Smooth muscle cell (in vitro differentiated cells): ENCODE data around the gene ZNF431. TPM values are rescaled to one million over a fixed set of nuclear protein-coding genes. Genes with fewer than 3 reads are reported as not detected.

Experiments used
- DNase-seq: peaks from one replicate; lab custom pipeline; 2025; ENCODE audit not compliant: unreplicated experiment; lab: John Stamatoyannopoulos, UW
- H2AFZ ChIP-seq: fragments of 200-600 bp; sonication (generic); 2 replicates; pipeline ENCODE4 v1.6.0; 2016; ENCODE audit warnings: antibody characterized with exemption, low read depth, mild to moderate bottlenecking
- H3F3A ChIP-seq: fragments of 200-600 bp; sonication (generic); 2 replicates; pipeline ENCODE4 v1.6.0; 2017; ENCODE audit warnings: antibody characterized with exemption, low read depth
- H3K27ac ChIP-seq: fragments of 200-600 bp; sonication (generic); 2 replicates; pipeline ENCODE4 v1.5.1; 2016; ENCODE audit warnings: low read depth, mild to moderate bottlenecking
- H3K27me3 ChIP-seq: fragments of 200-600 bp; sonication (generic); 2 replicates; pipeline ENCODE4 v1.6.1; 2016; ENCODE audit warnings: low read depth, mild to moderate bottlenecking
- H3K36me3 ChIP-seq: fragments of 200-600 bp; sonication (generic); 2 replicates; pipeline ENCODE4 v1.5.1; 2016; ENCODE audit warnings: low read depth
- H3K4me1 ChIP-seq: fragments of 200-600 bp; sonication (generic); 2 replicates; pipeline ENCODE4 v1.5.1; 2016; ENCODE audit warnings: low read depth
- H3K4me2 ChIP-seq: fragments of 200-600 bp; sonication (generic); 2 replicates; pipeline ENCODE4 v1.6.0; 2016; ENCODE audit warnings: mild to moderate bottlenecking
- H3K4me3 ChIP-seq: fragments of 200-600 bp; sonication (generic); 2 replicates; pipeline ENCODE4 v1.5.1; 2016; ENCODE audit warnings: mild to moderate bottlenecking
- H3K79me2 ChIP-seq: fragments of 200-600 bp; sonication (generic); 2 replicates; pipeline ENCODE4 v1.6.0; 2016; ENCODE audit warnings: low read depth, mild to moderate bottlenecking
- H3K9ac ChIP-seq: fragments of 200-600 bp; sonication (generic); 2 replicates; pipeline ENCODE4 v1.6.0; 2016; ENCODE audit warnings: low read depth
- H3K9me3 ChIP-seq: fragments of 200-600 bp; sonication (generic); replicated peaks from 2 replicates; pipeline ENCODE4 v1.5.1; 2016; ENCODE audit warnings: low read depth
- H4K20me1 ChIP-seq: fragments of 200-600 bp; sonication (generic); 2 replicates; pipeline ENCODE4 v1.6.0; 2016; ENCODE audit warnings: low read depth
- WGBS: methylation state at CpG from one replicate; pipeline ENCODE4 v1.1.7; 2016; ENCODE audit warnings: low lambda C conversion rate; 5-methylcytosine and 5-hydroxymethylcytosine counted together
- polyA plus RNA-seq: library from polyadenylated mRNA; unstranded; fragments of >200 nt; fragmentation: Nextera tagmentation; extraction: Ambion mirVana; gene quantifications from 2 replicates; pipeline ENCODE4 v1.2.1, GENCODE V29; 2016
- total RNA-seq: library from RNA; depleted of rRNA; stranded (reverse); fragments of >200 nt; gene quantifications from 2 replicates; pipeline ENCODE4 v1.2.3, GENCODE V29; 2014
- TF ChIP-seq, protein P1 (sequence below): fragments of 200-600 bp; sonication (generic); IDR thresholded peaks from 2 replicates; pipeline ENCODE4 v1.5.1; 2017; ENCODE audit warnings: borderline replicate concordance, mild to moderate bottlenecking, antibody characterized with exemption; ENCODE audit not compliant: insufficient read depth, poor library complexity, severe bottlenecking

The ZNF431 gene
- total and polyA plus RNA-seq, 2 experiments from 2014 or later: 5.2 to 14.7 TPM

DNA sequence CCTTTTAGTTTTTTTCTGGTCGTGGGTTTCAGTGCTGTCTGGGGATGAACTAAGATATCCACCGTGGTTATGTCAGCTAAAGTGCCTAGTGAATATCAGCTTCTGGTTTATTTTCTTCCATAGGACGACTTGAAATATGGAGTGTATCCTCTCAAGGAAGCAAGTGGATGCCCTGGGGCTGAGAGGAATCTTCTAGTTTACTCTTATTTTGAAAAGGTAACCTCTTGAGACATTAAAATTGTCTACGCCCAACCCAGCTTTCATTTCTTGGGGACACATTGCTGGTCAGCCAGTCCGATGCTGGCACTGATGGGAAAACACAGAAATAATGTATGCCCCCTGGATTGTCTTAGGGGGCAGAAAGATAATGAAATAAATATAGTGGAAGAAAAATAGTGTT, 1.6 kb downstream of the ZNF431 start:
- Histone ChIP-seq H3K4me3 (peak overlapping the region; percentile 96), H3K79me2 (peaks cover 42% of the 10 kb centered on the region), H3K36me3 (peaks cover 24% of the 10 kb centered on the region), H3K4me1 (peaks cover 7% of the 10 kb centered on the region), H3K9me3 (no peaks in the 10 kb centered on the region), H3K27ac (peak overlapping the region; percentile 78), H2AFZ (no peak overlapping the region), H4K20me1 (no peaks in the 10 kb centered on the region), H3F3A (no peaks in the 10 kb centered on the region), H3K9ac (peak overlapping the region; percentile 93), H3K27me3 (no peaks in the 10 kb centered on the region), H3K4me2 (peak overlapping the region; percentile 96)
- WGBS: 85% methylated on average over 5 of the region's 5 CpGs
- TF ChIP-seq, protein P1, sequence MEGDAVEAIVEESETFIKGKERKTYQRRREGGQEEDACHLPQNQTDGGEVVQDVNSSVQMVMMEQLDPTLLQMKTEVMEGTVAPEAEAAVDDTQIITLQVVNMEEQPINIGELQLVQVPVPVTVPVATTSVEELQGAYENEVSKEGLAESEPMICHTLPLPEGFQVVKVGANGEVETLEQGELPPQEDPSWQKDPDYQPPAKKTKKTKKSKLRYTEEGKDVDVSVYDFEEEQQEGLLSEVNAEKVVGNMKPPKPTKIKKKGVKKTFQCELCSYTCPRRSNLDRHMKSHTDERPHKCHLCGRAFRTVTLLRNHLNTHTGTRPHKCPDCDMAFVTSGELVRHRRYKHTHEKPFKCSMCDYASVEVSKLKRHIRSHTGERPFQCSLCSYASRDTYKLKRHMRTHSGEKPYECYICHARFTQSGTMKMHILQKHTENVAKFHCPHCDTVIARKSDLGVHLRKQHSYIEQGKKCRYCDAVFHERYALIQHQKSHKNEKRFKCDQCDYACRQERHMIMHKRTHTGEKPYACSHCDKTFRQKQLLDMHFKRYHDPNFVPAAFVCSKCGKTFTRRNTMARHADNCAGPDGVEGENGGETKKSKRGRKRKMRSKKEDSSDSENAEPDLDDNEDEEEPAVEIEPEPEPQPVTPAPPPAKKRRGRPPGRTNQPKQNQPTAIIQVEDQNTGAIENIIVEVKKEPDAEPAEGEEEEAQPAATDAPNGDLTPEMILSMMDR: no peak
- DNase-seq: no peak

DNA sequence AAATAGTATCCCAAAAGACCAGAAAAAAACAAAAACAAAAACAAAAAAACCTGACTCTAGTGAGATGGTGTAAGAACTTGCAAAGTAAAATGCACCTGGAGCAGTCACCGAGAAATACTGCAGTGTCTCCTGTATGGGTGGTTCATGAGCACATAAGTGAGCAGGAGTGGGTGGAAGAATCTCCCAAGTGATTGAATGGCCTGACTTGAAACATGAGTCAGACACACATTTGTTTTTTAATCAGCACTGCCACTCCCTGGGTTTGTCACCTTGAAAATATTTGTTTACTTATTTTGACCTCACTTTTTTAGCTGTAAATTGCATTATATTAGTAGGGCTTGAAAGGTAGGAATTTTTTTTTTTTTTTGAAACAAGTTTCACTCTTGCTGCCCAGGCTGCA, 2.0 kb downstream of the ZNF431 start:
- no peaks in the 10 kb centered on the region for H4K20me1 ChIP-seq
- H3K9ac ChIP-seq: no peak overlapping the region
- H3K4me2 ChIP-seq: peak overlapping the region; percentile 96
- H3K9me3 ChIP-seq: no peaks in the 10 kb centered on the region
- peaks cover 7% of the 10 kb centered on the region for H3K4me1 ChIP-seq
- H2AFZ ChIP-seq: no peak overlapping the region
- H3K27ac ChIP-seq: peak overlapping the region; percentile 78
- TF ChIP-seq, protein P1: no peak
- no peaks in the 10 kb centered on the region for H3F3A ChIP-seq
- H3K36me3 ChIP-seq: peaks cover 27% of the 10 kb centered on the region
- no peak overlapping the region for H3K4me3 ChIP-seq
- no peaks in the 10 kb centered on the region for H3K27me3 ChIP-seq
- peaks cover 46% of the 10 kb centered on the region for H3K79me2 ChIP-seq
- 86% methylated on average over 1 of the region's 1 CpG for WGBS
- DNase-seq: no peak

DNA sequence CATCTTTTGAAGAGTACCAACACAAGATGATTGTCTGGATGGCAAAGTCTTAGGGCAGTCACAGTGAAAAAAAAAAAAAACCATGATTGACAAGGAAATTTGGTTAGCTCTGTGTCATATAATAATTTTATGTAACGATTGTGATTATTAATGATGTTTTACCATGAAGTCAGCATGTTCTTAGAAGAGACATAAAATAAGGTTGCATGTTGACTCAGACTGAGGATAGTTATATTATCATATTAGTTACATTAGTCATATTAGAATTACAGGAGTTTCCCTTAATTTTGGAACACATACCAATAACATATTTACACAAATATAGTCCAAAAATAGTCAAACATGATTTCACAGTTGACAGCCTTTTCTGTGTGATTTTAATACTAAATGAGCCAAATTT, 5.7 kb downstream of the ZNF431 start:
- DNase-seq: no peak
- no peaks in the 10 kb centered on the region for H3F3A ChIP-seq
- no peak overlapping the region for H3K9ac ChIP-seq
- H2AFZ ChIP-seq: no peak overlapping the region
- H3K36me3 ChIP-seq: peaks cover 42% of the 10 kb centered on the region
- TF ChIP-seq, protein P1: no peak
- WGBS: 100% methylated on average over 1 of the region's 1 CpG
- peaks cover 7% of the 10 kb centered on the region for H3K4me1 ChIP-seq
- H3K4me2 ChIP-seq: no peak overlapping the region
- no peaks in the 10 kb centered on the region for H3K27me3 ChIP-seq
- no peaks in the 10 kb centered on the region for H4K20me1 ChIP-seq
- H3K27ac ChIP-seq: peak overlapping the region; percentile 38
- peaks cover 62% of the 10 kb centered on the region for H3K79me2 ChIP-seq
- no peaks in the 10 kb centered on the region for H3K9me3 ChIP-seq
- H3K4me3 ChIP-seq: no peak overlapping the region

DNA sequence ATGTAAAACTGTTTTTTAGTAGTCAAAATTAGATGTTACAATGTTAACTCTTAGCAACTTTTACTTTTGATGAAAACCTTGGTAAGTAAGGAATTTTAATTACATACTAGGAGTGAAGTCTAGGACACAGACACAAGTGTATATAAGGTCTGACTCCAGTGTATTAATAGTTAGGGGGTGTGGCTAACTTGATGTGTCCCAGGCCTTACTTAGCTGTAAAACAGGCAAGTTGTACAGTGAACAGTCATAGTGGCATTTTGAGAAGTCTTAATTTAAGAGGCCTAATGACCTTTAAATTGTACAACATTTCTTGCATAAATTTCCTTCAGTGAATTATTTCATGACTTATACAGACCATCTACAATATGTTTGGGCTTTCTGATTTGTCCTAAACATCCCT, 6.8 kb downstream of the ZNF431 start:
- Histone ChIP-seq H3K79me2 (peaks cover 57% of the 10 kb centered on the region), H3K36me3 (peaks cover 42% of the 10 kb centered on the region)
- TF ChIP-seq, protein P1: no peak

More for the DNA sequence above, 6.8 kb downstream of the ZNF431 start:
- no peak for DNase-seq
- Histone ChIP-seq H3K27me3 (no peaks in the 10 kb centered on the region), H3K4me1 (no peaks in the 10 kb centered on the region), H3K4me3 (no peak overlapping the region), H3K4me2 (no peak overlapping the region), H3K9ac (no peak overlapping the region), H4K20me1 (no peaks in the 10 kb centered on the region), H3F3A (no peaks in the 10 kb centered on the region), H3K27ac (no peak overlapping the region), H3K9me3 (no peaks in the 10 kb centered on the region), H2AFZ (no peak overlapping the region)
